ENCODE measurements around the gene NUMBL. TPM values are rescaled to one million over a fixed set of nuclear protein-coding genes. Genes with fewer than 3 reads are reported as not detected.

The NUMBL gene
- total and polyA plus RNA-seq, 9 of the 15 experiments (the other 6 are each of a cell fraction or from before 2014, with no cell fraction given), result 0.39 to 38.6 (median 6.6) TPM

DNA sequence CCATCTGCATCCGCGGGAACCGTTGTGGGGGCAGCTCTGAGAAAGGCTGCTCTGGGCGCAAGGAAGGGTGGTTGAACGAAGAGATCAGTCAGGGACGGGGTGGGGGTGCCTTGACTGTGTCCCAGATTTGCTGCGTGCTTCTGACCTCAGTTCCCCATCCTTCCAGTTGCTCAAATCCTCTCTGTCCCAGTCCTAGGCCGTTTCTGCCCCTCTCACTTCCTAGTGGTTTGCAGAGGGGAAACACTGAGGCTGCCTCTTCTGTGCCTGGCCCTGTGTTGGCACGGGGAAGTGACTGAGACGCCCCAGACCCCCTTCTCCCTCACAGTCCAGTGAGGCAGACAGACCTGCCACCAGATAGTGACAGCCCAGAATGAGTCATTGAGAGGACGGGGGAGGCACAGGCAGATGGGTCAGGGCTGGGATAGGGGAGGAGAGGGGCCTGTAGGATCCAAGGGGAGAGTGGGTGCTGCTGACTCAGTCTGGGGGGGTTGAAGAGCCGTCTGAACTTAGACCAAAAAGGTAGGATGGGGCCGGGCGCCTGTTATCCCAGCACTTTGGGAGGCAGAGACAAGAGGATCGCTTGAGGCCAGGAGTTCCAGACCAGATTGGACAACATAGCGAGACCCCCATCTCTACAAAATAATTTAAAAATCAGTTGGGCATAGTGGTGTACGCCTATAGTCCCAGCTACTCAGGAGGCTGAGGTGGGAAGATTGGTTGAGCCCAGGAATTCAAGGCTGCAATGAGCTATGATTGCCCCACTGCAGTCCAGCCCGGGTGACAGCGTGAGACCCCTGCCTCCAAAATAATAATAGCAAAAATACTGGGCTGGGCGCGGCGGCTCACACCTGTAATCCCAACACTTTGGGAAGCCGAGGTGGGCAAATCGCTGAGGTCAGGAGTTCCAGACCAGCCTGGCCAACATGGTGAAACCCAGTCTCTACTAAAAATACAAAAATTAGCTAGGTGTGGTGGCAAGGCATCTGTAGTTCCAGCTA is 26.5 kb downstream of the NUMBL start (continued):
- TF ChIP-seq SNRNP70 (optimal IDR thresholded peaks at IDR 0.05; ENCODE audit: low read depth, low read length) (no peak), BRD9 (IDR thresholded peaks at IDR 0.05; ENCODE audit: low read depth, partially characterized antibody) (no peak), ARNT (IDR thresholded peaks at IDR 0.05) (0 out of 4 replicates have a peak, but pooled peaks of 1 of the 2 experiments have one; percentile 20), NFATC3 (IDR thresholded peaks at IDR 0.05) (no peak), ZNF780A (CRISPR knock-in tag; IDR thresholded peaks at IDR 0.05) (no peak)
- TF ChIP-seq, protein P1, sequence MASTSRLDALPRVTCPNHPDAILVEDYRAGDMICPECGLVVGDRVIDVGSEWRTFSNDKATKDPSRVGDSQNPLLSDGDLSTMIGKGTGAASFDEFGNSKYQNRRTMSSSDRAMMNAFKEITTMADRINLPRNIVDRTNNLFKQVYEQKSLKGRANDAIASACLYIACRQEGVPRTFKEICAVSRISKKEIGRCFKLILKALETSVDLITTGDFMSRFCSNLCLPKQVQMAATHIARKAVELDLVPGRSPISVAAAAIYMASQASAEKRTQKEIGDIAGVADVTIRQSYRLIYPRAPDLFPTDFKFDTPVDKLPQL (IDR thresholded peaks at IDR 0.05; ENCODE audit: extremely low read depth, insufficient read length), result no peak
- TF ChIP-seq, protein P2, sequence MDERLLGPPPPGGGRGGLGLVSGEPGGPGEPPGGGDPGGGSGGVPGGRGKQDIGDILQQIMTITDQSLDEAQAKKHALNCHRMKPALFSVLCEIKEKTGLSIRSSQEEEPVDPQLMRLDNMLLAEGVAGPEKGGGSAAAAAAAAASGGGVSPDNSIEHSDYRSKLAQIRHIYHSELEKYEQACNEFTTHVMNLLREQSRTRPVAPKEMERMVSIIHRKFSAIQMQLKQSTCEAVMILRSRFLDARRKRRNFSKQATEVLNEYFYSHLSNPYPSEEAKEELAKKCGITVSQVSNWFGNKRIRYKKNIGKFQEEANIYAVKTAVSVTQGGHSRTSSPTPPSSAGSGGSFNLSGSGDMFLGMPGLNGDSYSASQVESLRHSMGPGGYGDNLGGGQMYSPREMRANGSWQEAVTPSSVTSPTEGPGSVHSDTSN (CRISPR knock-in tag; IDR thresholded peaks at IDR 0.05; ENCODE audit: low read depth), result no peak
- TF ChIP-seq, protein P2 (tag; conservative IDR thresholded peaks at IDR 0.05; ENCODE audit: low read depth), result no peak
- TF ChIP-seq, protein P3, sequence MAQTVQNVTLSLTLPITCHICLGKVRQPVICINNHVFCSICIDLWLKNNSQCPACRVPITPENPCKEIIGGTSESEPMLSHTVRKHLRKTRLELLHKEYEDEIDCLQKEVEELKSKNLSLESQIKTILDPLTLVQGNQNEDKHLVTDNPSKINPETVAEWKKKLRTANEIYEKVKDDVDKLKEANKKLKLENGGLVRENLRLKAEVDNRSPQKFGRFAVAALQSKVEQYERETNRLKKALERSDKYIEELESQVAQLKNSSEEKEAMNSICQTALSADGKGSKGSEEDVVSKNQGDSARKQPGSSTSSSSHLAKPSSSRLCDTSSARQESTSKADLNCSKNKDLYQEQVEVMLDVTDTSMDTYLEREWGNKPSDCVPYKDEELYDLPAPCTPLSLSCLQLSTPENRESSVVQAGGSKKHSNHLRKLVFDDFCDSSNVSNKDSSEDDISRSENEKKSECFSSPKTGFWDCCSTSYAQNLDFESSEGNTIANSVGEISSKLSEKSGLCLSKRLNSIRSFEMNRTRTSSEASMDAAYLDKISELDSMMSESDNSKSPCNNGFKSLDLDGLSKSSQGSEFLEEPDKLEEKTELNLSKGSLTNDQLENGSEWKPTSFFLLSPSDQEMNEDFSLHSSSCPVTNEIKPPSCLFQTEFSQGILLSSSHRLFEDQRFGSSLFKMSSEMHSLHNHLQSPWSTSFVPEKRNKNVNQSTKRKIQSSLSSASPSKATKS (CRISPR knock-in tag; IDR thresholded peaks at IDR 0.05), result no peak
- TF ChIP-seq, protein P4, sequence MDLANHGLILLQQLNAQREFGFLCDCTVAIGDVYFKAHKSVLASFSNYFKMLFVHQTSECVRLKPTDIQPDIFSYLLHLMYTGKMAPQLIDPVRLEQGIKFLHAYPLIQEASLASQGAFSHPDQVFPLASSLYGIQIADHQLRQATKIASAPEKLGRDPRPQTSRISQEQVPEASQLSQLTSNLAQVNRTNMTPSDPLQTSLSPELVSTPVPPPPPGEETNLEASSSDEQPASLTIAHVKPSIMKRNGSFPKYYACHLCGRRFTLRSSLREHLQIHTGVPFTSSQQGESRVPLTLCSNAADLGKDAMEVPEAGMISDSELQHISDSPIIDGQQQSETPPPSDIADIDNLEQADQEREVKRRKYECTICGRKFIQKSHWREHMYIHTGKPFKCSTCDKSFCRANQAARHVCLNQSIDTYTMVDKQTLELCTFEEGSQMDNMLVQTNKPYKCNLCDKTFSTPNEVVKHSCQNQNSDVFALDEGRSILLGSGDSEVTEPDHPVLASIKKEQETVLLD (IDR thresholded peaks at IDR 0.05), result peak; percentile 49; the same call in 1 of the 2 replicates
- TF ChIP-seq, protein P5, sequence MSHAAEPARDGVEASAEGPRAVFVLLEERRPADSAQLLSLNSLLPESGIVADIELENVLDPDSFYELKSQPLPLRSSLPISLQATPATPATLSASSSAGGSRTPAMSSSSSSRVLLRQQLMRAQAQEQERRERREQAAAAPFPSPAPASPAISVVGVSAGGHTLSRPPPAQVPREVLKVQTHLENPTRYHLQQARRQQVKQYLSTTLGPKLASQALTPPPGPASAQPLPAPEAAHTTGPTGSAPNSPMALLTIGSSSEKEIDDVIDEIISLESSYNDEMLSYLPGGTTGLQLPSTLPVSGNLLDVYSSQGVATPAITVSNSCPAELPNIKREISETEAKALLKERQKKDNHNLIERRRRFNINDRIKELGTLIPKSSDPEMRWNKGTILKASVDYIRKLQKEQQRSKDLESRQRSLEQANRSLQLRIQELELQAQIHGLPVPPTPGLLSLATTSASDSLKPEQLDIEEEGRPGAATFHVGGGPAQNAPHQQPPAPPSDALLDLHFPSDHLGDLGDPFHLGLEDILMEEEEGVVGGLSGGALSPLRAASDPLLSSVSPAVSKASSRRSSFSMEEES (CRISPR knock-in tag; IDR thresholded peaks at IDR 0.05), result no peak
- TF ChIP-seq, protein P6, sequence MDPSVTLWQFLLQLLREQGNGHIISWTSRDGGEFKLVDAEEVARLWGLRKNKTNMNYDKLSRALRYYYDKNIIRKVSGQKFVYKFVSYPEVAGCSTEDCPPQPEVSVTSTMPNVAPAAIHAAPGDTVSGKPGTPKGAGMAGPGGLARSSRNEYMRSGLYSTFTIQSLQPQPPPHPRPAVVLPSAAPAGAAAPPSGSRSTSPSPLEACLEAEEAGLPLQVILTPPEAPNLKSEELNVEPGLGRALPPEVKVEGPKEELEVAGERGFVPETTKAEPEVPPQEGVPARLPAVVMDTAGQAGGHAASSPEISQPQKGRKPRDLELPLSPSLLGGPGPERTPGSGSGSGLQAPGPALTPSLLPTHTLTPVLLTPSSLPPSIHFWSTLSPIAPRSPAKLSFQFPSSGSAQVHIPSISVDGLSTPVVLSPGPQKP (CRISPR knock-in tag; IDR thresholded peaks at IDR 0.05), result no peak

All from K562 (cell line).